ENCODE data around the gene KLRF1. TPM values are rescaled to one million over a fixed set of nuclear protein-coding genes. Genes with fewer than 3 reads are reported as not detected.

Gene KLRF1
- polyA plus RNA-seq, 1 donor from 2014 or later, result not detected

DNA sequence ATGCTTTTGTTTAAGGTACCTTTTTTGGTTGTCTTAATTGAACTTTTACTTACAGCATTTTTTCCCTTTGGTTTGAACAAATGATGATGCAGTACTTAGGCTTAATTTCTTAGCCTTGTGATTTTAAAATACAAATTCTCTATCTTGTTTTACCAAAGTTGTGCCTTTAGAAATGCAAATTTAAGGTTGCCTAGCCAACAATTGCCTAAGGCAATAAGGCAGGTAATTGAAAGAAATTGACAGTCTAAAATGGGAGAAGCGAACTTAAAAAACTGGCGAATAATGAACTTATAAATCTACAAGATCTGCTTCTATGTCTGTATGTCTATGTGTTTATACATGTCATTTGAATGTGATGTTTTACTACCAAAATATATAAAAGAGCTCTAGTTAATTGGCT, 43.0 kb upstream of the KLRF1 start:
- H3K9ac ChIP-seq (ENCODE audit: low read length), result no peak overlapping the region
- no peaks in the 10 kb centered on the region for H4K20me1 ChIP-seq (ENCODE audit: insufficient read depth)
- TF ChIP-seq REST (IDR thresholded peaks at IDR 0.05; ENCODE audit: borderline replicate concordance) (no peak), POLR2AphosphoS5 (IDR thresholded peaks at IDR 0.05) (no peak), CTCF (IDR thresholded peaks at IDR 0.05; ENCODE audit: poor library complexity, severe bottlenecking) (no peak), TAF1 (IDR thresholded peaks at IDR 0.05; ENCODE audit: low read depth) (no peak), RAD21 (conservative IDR thresholded peaks at IDR 0.05) (no peak), EZH2 (IDR thresholded peaks at IDR 0.05; ENCODE audit: borderline replicate concordance, insufficient read depth, low read length, poor library complexity, severe bottlenecking) (no peak), SMC3 (conservative IDR thresholded peaks at IDR 0.05; ENCODE audit: poor library complexity) (no peak), EP300 (conservative IDR thresholded peaks at IDR 0.05; ENCODE audit: poor library complexity, severe bottlenecking) (no peak), MXI1 (conservative IDR thresholded peaks at IDR 0.05; ENCODE audit: poor library complexity, severe bottlenecking) (no peak)
- no peaks in the 10 kb centered on the region for H3K9me2 ChIP-seq (ENCODE audit: insufficient read depth, low read length)
- no peak overlapping the region for H3K27ac ChIP-seq (ENCODE audit: low read length)
- no peaks in the 10 kb centered on the region for H3K79me2 ChIP-seq (replicated peaks; ENCODE audit: insufficient read depth, low read length)
- H3K4me3 ChIP-seq (ENCODE audit: low read length), result no peak overlapping the region
- H3K9me3 ChIP-seq (ENCODE audit: low read length), result no peaks in the 10 kb centered on the region
- H2AFZ ChIP-seq (ENCODE audit: low read depth, low read length), result no peak overlapping the region
- H3K36me3 ChIP-seq (ENCODE audit: insufficient read depth, low read length), result no peaks in the 10 kb centered on the region
- H3K4me2 ChIP-seq (ENCODE audit: low read length), result no peak overlapping the region
- H3F3A ChIP-seq (ENCODE audit: insufficient read depth, low read length, poor library complexity, severe bottlenecking), result no peaks in the 10 kb centered on the region
- no peaks in the 10 kb centered on the region for H3K27me3 ChIP-seq (ENCODE audit: insufficient read depth, low read depth, low read length)

DNA sequence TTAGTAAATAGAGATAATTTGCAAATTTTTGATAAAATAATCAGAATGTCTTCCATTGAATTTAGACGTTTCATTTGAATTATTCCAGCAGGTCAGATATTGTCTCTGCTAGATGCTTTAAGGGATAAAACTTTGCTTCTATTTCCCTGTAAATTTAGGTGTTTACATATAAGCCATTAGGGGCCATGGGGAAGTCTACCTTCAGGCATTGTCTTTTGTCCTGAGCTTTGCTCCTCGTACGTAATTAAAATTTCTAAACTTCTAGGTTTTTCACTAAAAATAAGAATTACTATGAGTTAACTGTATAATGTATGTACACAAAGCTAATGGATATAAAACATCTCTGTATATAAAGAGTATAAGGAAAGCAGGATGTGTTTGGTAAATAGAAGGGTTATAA, 42.5 kb upstream of the KLRF1 start:
- Histone ChIP-seq H3K36me3 (ENCODE audit: insufficient read depth, low read length) (no peaks in the 10 kb centered on the region), H3K4me3 (ENCODE audit: low read length) (no peak overlapping the region), H3K79me2 (replicated peaks; ENCODE audit: insufficient read depth, low read length) (no peaks in the 10 kb centered on the region), H4K20me1 (ENCODE audit: insufficient read depth) (no peaks in the 10 kb centered on the region), H3K9me3 (ENCODE audit: low read length) (no peaks in the 10 kb centered on the region), H3K9ac (ENCODE audit: low read length) (no peak overlapping the region), H3K4me2 (ENCODE audit: low read length) (no peak overlapping the region), H3K9me2 (ENCODE audit: insufficient read depth, low read length) (no peaks in the 10 kb centered on the region), H3K27ac (ENCODE audit: low read length) (no peak overlapping the region), H2AFZ (ENCODE audit: low read depth, low read length) (no peak overlapping the region), H3K27me3 (ENCODE audit: insufficient read depth, low read depth, low read length) (no peaks in the 10 kb centered on the region), H3F3A (ENCODE audit: insufficient read depth, low read length, poor library complexity, severe bottlenecking) (no peaks in the 10 kb centered on the region)
- TF ChIP-seq RAD21 (conservative IDR thresholded peaks at IDR 0.05), result no peak
- no peak for TF ChIP-seq SMC3 (conservative IDR thresholded peaks at IDR 0.05; ENCODE audit: poor library complexity)
- no peak for TF ChIP-seq CTCF (IDR thresholded peaks at IDR 0.05; ENCODE audit: poor library complexity, severe bottlenecking)
- TF ChIP-seq REST (IDR thresholded peaks at IDR 0.05; ENCODE audit: borderline replicate concordance), result no peak
- TF ChIP-seq MXI1 (conservative IDR thresholded peaks at IDR 0.05; ENCODE audit: poor library complexity, severe bottlenecking), result no peak
- no peak for TF ChIP-seq EZH2 (IDR thresholded peaks at IDR 0.05; ENCODE audit: borderline replicate concordance, insufficient read depth, low read length, poor library complexity, severe bottlenecking)
- TF ChIP-seq EP300 (conservative IDR thresholded peaks at IDR 0.05; ENCODE audit: poor library complexity, severe bottlenecking), result no peak
- TF ChIP-seq TAF1 (IDR thresholded peaks at IDR 0.05; ENCODE audit: low read depth), result no peak
- TF ChIP-seq POLR2AphosphoS5 (IDR thresholded peaks at IDR 0.05), result no peak

Data from neural cell (in vitro differentiated cells).